ENCODE measurements around the gene PSAT1.

The PSAT1 gene

GRCh38 chr9:78262655-78263054 is 34.3 kb upstream of the PSAT1 start:
- Histone ChIP-seq H3K27ac (ENCODE audit: low read length) (no peak overlapping the region), H3K27me3 (ENCODE audit: insufficient read depth, low read length, poor library complexity) (no peaks in the 10 kb centered on the region), H3K4me1 (ENCODE audit: insufficient read depth, low read length) (no peaks in the 10 kb centered on the region), H4K20me1 (ENCODE audit: insufficient read depth, low read length) (no peaks in the 10 kb centered on the region), H3K4me3 (ENCODE audit: low read depth in 1 of 2, low read length in 2 of 2) (no peak overlapping the region), H3K9ac (ENCODE audit: low read depth, low read length) (no peak overlapping the region), H3K9me3 (ENCODE audit: insufficient read depth, low read length, severe bottlenecking) (no peaks in the 10 kb centered on the region), H3K36me3 (ENCODE audit: insufficient read depth, low read length) (peaks cover 56% of the 10 kb centered on the region), H2AFZ (ENCODE audit: low read depth, low read length) (no peak overlapping the region), H3K79me2 (ENCODE audit: insufficient read depth, low read length) (no peaks in the 10 kb centered on the region), H3K4me2 (ENCODE audit: insufficient read depth, low read length) (no peak overlapping the region)
- ATAC-seq (ENCODE audit: insufficient read depth, low read depth): no peak
- TF ChIP-seq CTCF (IDR thresholded peaks at IDR 0.05; ENCODE audit: borderline replicate concordance, extremely low read depth, low read length, poor library complexity, severe bottlenecking) (no peak), EZH2 (IDR thresholded peaks at IDR 0.05; ENCODE audit: borderline replicate concordance, low read depth, low read length, severe bottlenecking) (no peak)
- no peak for DNase-seq

DNA sequence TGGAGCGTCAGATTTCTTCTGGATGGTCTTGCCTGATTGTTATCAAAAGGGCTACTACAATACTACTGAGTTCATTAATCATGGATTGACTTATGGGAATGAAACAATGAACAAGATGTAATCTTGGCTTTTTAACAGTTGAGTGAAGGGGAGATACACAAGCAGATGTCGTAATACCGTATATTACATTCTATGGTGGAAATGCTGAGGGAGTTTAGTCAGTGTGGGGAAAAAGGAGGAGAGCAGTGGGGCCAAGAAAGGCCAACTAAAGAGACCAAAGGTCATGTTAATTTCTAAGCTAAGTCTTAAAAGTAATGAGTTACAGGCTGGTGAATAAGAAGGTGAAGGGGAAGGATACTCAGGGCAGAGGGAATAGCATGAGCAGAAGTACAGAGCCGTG is 29.0 kb upstream of the PSAT1 start:
- H3K4me3 ChIP-seq (ENCODE audit: low read depth in 1 of 2, low read length in 2 of 2): no peak overlapping the region
- H3K27ac ChIP-seq (ENCODE audit: low read length): no peak overlapping the region
- DNase-seq (no peak), ATAC-seq (ENCODE audit: insufficient read depth, low read depth) (no peak)
- H3K4me1 ChIP-seq (ENCODE audit: insufficient read depth, low read length): no peaks in the 10 kb centered on the region
- no peak overlapping the region for H3K9ac ChIP-seq (ENCODE audit: low read depth, low read length)
- no peak overlapping the region for H2AFZ ChIP-seq (ENCODE audit: low read depth, low read length)
- no peak overlapping the region for H3K4me2 ChIP-seq (ENCODE audit: insufficient read depth, low read length)
- no peak for TF ChIP-seq CTCF (IDR thresholded peaks at IDR 0.05; ENCODE audit: borderline replicate concordance, extremely low read depth, low read length, poor library complexity, severe bottlenecking)
- TF ChIP-seq EZH2 (IDR thresholded peaks at IDR 0.05; ENCODE audit: borderline replicate concordance, low read depth, low read length, severe bottlenecking): no peak
- no peaks in the 10 kb centered on the region for H3K27me3 ChIP-seq (ENCODE audit: insufficient read depth, low read length, poor library complexity)
- no peaks in the 10 kb centered on the region for H3K79me2 ChIP-seq (ENCODE audit: insufficient read depth, low read length)
- H3K9me3 ChIP-seq (ENCODE audit: insufficient read depth, low read length, severe bottlenecking): no peaks in the 10 kb centered on the region
- no peaks in the 10 kb centered on the region for H4K20me1 ChIP-seq (ENCODE audit: insufficient read depth, low read length)
- peaks cover 74% of the 10 kb centered on the region for H3K36me3 ChIP-seq (ENCODE audit: insufficient read depth, low read length)

DNA sequence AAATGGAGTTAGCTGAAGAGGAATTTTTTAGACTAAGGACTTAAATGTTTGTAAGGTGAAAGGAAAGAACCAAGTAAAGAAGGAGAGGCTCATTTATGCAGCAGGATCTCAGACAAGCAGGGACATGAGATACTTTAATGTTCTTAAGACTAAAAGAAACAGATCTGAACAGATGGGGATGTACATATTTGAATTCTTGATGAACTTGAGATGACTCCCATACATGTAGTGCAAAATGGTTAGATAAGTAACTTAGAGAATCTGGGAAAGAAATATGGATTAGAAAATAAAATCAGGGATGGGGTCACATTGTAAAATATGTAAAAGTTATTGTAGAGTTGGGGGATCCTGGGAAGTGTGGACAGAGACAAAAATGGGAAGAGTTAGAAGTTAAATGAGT is 27.1 kb upstream of the PSAT1 start:
- no peak overlapping the region for H3K4me3 ChIP-seq (ENCODE audit: low read depth in 1 of 2, low read length in 2 of 2)
- H3K9me3 ChIP-seq (ENCODE audit: insufficient read depth, low read length, severe bottlenecking): no peaks in the 10 kb centered on the region
- DNase-seq: no peak
- H3K4me1 ChIP-seq (ENCODE audit: insufficient read depth, low read length): no peaks in the 10 kb centered on the region
- H3K79me2 ChIP-seq (ENCODE audit: insufficient read depth, low read length): no peaks in the 10 kb centered on the region
- no peak overlapping the region for H2AFZ ChIP-seq (ENCODE audit: low read depth, low read length)
- TF ChIP-seq EZH2 (IDR thresholded peaks at IDR 0.05; ENCODE audit: borderline replicate concordance, low read depth, low read length, severe bottlenecking) (no peak), CTCF (IDR thresholded peaks at IDR 0.05; ENCODE audit: borderline replicate concordance, extremely low read depth, low read length, poor library complexity, severe bottlenecking) (no peak)
- H4K20me1 ChIP-seq (ENCODE audit: insufficient read depth, low read length): no peaks in the 10 kb centered on the region
- H3K36me3 ChIP-seq (ENCODE audit: insufficient read depth, low read length): peaks cover 72% of the 10 kb centered on the region
- H3K27me3 ChIP-seq (ENCODE audit: insufficient read depth, low read length, poor library complexity): no peaks in the 10 kb centered on the region
- no peak overlapping the region for H3K27ac ChIP-seq (ENCODE audit: low read length)
- ATAC-seq (ENCODE audit: insufficient read depth, low read depth): no peak
- no peak overlapping the region for H3K4me2 ChIP-seq (ENCODE audit: insufficient read depth, low read length)
- no peak overlapping the region for H3K9ac ChIP-seq (ENCODE audit: low read depth, low read length)

DNA sequence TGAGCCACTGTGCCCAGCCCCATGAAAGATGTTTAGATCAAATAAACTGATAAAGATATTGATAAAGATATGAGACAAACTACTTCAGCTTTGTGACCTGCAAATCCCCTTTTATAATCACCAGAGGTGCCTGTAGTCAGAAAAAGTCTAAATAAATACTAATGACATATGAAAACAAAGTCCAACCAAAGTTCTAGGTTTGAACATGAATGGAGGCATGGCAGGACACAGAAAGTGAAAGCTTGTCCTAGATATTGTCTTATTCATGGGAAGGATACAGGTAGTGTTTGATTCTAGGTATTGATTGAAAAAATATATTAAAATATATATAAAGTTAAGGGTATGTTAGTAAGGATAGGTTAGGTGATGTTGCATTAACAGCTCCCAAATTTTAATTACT is 24.6 kb upstream of the PSAT1 start:
- Histone ChIP-seq H4K20me1 (ENCODE audit: insufficient read depth, low read length) (no peaks in the 10 kb centered on the region), H3K9me3 (ENCODE audit: insufficient read depth, low read length, severe bottlenecking) (no peaks in the 10 kb centered on the region), H3K4me2 (ENCODE audit: insufficient read depth, low read length) (no peak overlapping the region), H3K27me3 (ENCODE audit: insufficient read depth, low read length, poor library complexity) (no peaks in the 10 kb centered on the region), H3K9ac (ENCODE audit: low read depth, low read length) (no peak overlapping the region), H2AFZ (ENCODE audit: low read depth, low read length) (no peak overlapping the region), H3K36me3 (ENCODE audit: insufficient read depth, low read length) (peaks cover 47% of the 10 kb centered on the region), H3K79me2 (ENCODE audit: insufficient read depth, low read length) (no peaks in the 10 kb centered on the region), H3K27ac (ENCODE audit: low read length) (no peak overlapping the region), H3K4me3 (ENCODE audit: low read depth in 1 of 2, low read length in 2 of 2) (no peak overlapping the region), H3K4me1 (ENCODE audit: insufficient read depth, low read length) (no peaks in the 10 kb centered on the region)
- TF ChIP-seq EZH2 (IDR thresholded peaks at IDR 0.05; ENCODE audit: borderline replicate concordance, low read depth, low read length, severe bottlenecking) (no peak), CTCF (IDR thresholded peaks at IDR 0.05; ENCODE audit: borderline replicate concordance, extremely low read depth, low read length, poor library complexity, severe bottlenecking) (no peak)
- ATAC-seq (ENCODE audit: insufficient read depth, low read depth) (no peak), DNase-seq (no peak)

Data from DND-41 (cell line).